ENCODE measurements around the gene FHIP1A. TPM values are rescaled to one million over a fixed set of nuclear protein-coding genes. Genes with fewer than 3 reads are reported as not detected.
"Not testable (repeated sequence)": the region's sequence is repeated elsewhere in the genome, so short reads cannot be mapped to it uniquely, and the experiment has no call there.

FHIP1A gene
- total and polyA plus RNA-seq, 8 donors = 2.2 to 24.2 (median 15.0) TPM

- TF ChIP-seq, protein P1, sequence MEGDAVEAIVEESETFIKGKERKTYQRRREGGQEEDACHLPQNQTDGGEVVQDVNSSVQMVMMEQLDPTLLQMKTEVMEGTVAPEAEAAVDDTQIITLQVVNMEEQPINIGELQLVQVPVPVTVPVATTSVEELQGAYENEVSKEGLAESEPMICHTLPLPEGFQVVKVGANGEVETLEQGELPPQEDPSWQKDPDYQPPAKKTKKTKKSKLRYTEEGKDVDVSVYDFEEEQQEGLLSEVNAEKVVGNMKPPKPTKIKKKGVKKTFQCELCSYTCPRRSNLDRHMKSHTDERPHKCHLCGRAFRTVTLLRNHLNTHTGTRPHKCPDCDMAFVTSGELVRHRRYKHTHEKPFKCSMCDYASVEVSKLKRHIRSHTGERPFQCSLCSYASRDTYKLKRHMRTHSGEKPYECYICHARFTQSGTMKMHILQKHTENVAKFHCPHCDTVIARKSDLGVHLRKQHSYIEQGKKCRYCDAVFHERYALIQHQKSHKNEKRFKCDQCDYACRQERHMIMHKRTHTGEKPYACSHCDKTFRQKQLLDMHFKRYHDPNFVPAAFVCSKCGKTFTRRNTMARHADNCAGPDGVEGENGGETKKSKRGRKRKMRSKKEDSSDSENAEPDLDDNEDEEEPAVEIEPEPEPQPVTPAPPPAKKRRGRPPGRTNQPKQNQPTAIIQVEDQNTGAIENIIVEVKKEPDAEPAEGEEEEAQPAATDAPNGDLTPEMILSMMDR (IDR thresholded peaks at IDR 0.05) = no peak
- WGBS, 2 donors = 97 to 99% methylated on average over 3 of the region's 3 CpGs
- intact Hi-C loops (cut with DNase I) = no loop called here
- ATAC-seq (no peak), FAIRE-seq (no peak), DNase-seq (no peak)
- no peak overlapping the region for H3K4me3 ChIP-seq
- no peaks in the 10 kb centered on the region for H3K9me3 ChIP-seq
- no peak overlapping the region for H3K27ac ChIP-seq
- H3K27me3 ChIP-seq = no peaks in the 10 kb centered on the region
- H3K4me1 ChIP-seq = no peaks in the 10 kb centered on the region
- H3K36me3 ChIP-seq = no peaks in the 10 kb centered on the region
Measured at GRCh38 chr4:151400343-151400742, 8.6 kb upstream of the FHIP1A start.

DNA sequence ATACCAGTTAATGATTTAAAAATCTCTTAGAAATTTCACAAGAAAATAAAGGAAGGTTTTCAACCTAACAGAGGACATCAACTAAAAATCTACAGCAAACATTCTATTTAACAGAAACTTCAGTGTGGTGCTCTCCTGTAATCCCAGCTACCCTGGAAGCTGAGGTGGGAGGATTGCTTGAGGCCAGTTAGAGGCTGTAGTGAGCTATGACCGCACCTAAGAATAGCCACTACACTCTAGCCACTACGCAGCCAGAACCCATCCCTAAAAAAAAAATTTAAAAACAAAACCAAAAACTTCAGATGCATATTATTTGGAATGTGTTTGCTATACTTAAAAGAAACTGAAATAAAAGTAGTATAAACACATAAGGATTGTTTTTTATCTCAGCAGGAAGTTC is 7.2 kb upstream of the FHIP1A start:
- Histone ChIP-seq H3K36me3 (no peaks in the 10 kb centered on the region), H3K27me3 (no peaks in the 10 kb centered on the region), H3K27ac (no peak overlapping the region), H3K4me1 (no peaks in the 10 kb centered on the region), H3K4me3 (no peak overlapping the region), H3K9me3 (no peaks in the 10 kb centered on the region)
- intact Hi-C loops (cut with DNase I) = no loop called here
- FAIRE-seq = no peak
- TF ChIP-seq, protein P1 (IDR thresholded peaks at IDR 0.05) = no peak
- ATAC-seq = no peak
- WGBS, 2 donors = 93 to 97% methylated on average over 2 of the region's 2 CpGs
- no peak for DNase-seq

DNA sequence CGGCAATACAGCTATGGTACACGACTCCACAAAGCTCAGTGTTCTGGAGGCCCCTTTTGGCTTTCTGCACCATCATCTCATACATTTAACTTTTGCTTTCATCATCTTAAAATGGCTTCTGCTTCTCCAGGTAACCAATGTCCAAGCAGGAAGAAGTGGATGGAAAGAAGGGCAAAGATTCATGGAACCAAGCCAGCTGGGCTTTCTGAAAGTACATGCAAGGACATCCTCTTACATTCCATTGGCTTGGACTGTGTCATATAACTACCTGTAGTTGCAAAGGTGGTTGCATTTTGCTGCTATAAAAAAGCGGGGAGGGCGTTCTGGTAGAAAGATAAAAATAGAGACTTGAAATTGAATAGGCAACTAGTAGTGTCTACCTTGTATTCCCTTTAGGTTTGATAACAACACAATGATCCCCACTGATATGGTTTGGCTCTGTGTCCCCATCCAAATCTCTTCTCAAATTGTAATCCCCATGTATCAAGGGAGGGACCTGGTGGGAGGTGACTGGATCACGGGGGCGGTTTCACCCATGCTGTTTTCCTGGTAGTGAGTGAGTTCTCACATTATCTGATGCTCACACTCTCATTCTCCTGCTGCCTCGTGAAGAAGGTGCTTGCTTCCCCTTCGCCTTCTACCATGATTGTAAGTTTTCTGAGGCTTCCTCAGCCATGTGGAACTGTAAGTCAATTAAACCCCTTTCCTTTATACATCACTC is 6.7 kb upstream of the FHIP1A start:
- FAIRE-seq (no peak), DNase-seq (no peak), ATAC-seq (no peak)
- Histone ChIP-seq H3K9me3 (no peaks in the 10 kb centered on the region), H3K27me3 (no peaks in the 10 kb centered on the region), H3K27ac (no peak overlapping the region), H3K4me3 (no peak overlapping the region), H3K4me1 (peaks cover 0 to 2% (median 0%) of the 10 kb centered on the region in 3 donors), H3K36me3 (no peaks in the 10 kb centered on the region)
- intact Hi-C loops (cut with DNase I) = no loop called here
- WGBS, 2 donors = 85 to 89% methylated on average over 8 of the region's 8 CpGs
- TF ChIP-seq, protein P1 (IDR thresholded peaks at IDR 0.05) = no peak

GRCh38 chr4:151403656-151404055 is 5.3 kb upstream of the FHIP1A start:
- intact Hi-C loops (cut with DNase I) = no loop called here
- Histone ChIP-seq H3K9me3 (no peaks in the 10 kb centered on the region), H3K36me3 (no peaks in the 10 kb centered on the region), H3K4me1 (peaks cover 0 to 6% (median 0%) of the 10 kb centered on the region in 3 donors), H3K27ac (no peak overlapping the region), H3K4me3 (no peak overlapping the region), H3K27me3 (no peaks in the 10 kb centered on the region)
- TF ChIP-seq, protein P1 (IDR thresholded peaks at IDR 0.05) = no peak
- ATAC-seq = no peak
- DNase-seq = no peak
- no peak for FAIRE-seq
- WGBS, 2 donors = 48 to 61% methylated on average over 1 of the region's 1 CpG

- intact Hi-C loops (cut with DNase I); H3K27ac ChIP-seq; H3K9me3 ChIP-seq; FAIRE-seq; H3K27me3 ChIP-seq; H3K4me1 ChIP-seq; ATAC-seq; H3K4me3 ChIP-seq; H3K36me3 ChIP-seq; DNase-seq: not testable (repeated sequence)
- WGBS, 2 donors = 88 to 98% methylated on average over 7 of the region's 7 CpGs
Measured at GRCh38 chr4:151404802-151405201, 4.2 kb upstream of the FHIP1A start.

All from pancreas (tissue), 10 donors.